Activated CD8-positive, alpha-beta memory T cell treated with anti-CD3 and anti-CD28 coated beads, Interleukin-2, amount 50 U/mL, for 1 hour (primary cell): Measurements from ENCODE around the gene TMEM150A.
"Not testable (repeated sequence)": the region's sequence is repeated elsewhere in the genome, so short reads cannot be mapped to it uniquely, and the experiment has no call there.

Experiments
- DNase-seq: peaks from one replicate; pipeline ENCODE4 v3.0.0-alpha.2; 2020; ENCODE audit errors: extremely low read depth

The TMEM150A gene, protein sequence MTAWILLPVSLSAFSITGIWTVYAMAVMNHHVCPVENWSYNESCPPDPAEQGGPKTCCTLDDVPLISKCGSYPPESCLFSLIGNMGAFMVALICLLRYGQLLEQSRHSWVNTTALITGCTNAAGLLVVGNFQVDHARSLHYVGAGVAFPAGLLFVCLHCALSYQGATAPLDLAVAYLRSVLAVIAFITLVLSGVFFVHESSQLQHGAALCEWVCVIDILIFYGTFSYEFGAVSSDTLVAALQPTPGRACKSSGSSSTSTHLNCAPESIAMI

DNA sequence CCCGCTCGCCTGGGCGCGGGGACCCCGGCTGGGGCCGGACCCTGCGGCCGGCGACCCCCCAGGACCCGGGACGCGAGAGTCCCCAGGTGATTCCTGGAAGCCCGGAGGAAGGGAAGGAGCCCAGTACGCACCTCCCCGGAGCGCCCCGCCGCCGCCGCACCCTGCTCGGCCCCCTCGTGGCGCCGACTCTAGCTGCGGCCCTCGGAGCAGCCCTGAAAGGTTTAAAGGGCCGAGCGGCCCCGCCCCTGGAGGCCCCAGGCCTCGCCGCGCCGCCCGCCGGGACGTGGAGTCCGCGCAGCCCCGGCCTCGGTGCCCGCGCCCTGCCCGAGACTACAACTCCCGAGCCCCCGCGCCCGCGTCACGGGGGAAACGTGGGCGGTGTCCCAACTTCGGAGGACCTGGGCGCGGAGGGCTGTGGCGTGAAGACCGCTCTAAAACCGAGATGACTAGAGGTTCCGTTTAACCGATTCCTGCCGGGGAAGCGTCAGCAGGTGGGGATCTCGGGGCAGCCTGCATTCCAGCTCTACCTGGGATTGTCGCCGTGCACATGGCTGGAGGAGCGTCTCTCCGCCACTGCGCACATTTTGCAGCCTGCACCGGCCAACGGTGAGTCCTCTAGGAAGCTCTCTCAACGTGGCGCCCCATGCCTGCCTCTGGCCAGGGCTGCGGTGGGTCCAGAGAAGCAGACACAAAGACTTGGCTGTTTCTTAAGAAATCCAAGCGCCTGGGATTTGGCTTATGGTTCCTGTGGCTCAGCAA is at the start of gene TMEM150A:
Gene TMEM150A (minus strand): TSS at position 223 of the 759 bp plus-strand sequence. CDS start 750 bp downstream, outside the sequence.
- DNase-seq = peak; percentile 32

DNA sequence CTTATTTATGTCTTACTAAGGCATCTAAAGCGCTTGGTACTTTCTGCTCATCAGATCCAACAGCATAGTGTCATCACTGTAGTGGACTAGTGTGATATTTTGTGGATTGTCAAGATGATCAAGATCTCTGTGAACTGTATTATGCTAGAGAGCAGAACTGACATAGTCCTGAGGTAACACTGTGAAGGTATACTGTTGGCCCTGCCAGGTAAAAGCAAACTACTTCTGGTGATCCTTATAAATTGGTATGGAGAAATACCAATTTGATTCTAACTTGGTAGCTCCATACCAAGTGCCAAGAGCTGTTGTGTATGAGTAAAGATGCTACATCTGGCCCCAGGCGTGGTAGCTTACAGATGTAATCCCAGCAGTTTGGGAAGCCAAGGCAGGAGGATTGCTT is 49.6 kb upstream of the TMEM150A start:
- no peak for DNase-seq

DNA sequence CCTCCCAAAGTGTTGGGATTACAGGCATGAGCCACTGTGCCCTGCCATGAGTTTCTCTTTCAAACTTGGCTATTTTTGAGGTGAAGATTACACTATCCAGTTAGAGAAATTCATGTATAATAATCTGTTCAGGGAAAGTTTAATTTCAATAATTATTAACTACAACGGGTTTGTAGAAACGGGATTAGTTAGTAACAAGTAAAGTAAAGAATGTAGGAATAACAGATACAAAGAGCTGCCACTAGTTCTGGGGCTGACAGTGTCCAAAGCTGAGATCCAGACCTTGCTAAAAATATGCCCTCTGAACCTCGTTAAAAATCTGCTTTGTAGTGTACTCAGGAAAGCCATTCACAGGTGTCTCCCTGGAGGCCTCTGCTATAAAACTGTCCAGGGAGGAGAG is 48.6 kb upstream of the TMEM150A start:
- DNase-seq = no peak

DNA sequence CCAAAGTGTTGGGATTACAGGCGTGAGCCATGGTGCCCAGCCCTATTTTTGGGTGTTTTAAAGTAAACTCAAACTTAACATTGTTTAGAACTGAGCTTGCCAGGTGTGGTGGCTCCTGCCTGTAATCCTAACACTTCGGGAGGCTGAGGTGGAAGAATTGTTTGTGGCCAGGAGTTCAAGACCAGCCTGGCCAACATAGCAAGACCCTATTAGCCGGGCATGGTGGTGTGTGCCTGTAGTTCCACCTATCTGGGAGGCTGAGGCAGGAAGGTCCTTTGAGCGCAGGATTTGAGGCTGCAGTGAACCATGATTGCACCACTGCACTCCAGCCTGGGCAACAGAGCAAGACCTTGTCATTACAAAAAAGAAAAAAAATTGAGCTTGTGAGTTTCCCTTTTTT is 48.0 kb upstream of the TMEM150A start:
- DNase-seq = no peak

DNA sequence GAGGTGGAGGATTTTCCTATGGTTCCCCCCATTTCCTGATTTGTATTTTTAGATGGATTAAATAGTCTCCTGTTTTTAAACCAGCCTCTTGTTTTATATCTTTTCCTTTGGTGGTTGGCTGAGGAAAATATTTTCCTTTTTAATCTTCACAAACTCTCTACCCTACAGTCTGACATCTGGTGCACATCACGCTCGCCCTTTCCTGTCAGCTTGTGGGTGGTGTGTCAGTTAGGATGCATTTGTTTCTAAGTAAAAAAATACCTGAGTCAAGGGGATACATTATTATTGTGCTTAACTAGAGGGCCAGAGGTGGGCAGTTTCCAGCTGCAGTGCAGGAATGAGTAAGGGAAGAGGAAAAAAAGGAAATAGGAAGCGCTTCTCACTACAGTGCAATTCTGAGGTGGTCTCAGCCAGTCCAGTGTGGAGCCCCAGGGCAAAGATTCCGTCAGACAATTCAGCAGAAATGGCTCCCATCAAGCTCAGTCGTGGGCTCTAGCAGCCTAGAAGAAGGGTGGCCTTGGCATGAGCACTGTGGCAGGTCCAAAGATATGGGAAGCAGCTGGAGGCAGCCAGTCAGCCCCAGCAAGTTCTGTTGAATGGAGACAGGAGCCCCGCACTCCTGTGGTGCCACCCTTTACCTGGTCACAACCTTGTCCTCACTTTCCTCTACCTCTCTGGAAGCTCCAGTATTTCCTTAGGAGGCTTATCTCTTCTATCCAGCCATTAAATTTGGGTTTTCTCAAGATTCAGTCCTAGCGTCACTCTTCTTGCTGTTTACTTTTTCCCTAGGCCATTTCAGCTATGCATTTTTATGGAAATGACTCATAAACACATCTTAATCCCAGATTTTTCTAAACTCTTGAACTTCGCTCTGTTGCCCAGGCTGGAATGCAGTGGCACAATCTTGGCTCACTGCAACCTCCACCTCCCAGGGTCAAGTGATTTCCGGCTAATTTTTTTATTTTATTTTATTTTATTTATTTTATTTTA is 47.0 kb upstream of the TMEM150A start:
- DNase-seq = no peak

DNA sequence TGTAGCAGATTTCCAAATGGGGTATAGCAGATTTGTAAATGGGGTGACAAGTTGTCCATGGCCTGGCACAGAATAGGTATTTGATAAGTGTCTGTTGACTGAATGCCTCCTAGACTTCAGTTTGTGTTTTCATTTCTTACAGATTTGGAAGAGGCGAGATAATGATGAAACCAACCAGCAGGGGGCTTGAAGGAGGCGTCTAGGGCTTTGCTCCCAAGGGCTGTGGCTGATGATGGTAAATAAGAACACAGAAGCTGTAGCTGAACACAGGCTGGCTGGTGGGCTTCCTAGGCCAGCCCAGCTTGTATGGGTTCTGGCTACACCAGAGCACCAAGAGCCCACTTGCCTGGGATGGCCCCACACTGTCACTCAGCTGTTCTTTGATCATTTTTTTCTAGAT is 46.1 kb upstream of the TMEM150A start:
- DNase-seq = no peak

DNA sequence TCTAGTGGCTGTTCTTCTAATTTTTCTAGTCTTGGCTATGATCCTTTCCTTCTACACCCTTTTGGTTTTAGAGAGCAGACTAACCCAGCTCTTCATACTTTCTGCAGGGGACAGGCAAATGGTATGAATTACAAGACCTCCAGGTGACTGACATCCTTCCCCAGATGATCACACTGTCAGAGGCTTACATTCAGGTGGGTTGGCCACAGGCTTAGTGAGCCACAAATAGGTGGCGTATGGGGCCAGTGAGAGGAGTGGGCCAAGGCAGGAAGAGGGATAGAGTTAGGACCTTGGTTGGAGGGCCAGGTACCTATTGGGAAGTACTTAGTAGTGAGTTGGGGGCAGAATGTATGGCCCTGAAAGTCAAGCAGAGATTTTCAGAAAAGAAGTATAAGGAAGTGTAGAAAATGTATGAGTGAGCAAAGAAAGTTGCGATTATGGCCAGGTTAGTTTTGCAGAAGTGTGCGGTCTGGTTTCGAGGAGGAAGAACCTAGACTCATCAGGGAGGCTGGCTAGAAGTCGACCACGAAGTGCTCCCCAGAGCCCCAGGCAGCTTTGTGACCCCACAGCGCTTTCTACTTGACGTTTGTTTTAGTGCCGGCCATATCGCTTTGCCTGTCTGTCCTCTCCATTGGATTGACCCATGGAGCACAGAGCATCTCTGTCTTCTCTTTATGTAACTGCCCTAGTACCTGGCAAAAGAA is 45.5 kb upstream of the TMEM150A start:
- DNase-seq = no peak

DNA sequence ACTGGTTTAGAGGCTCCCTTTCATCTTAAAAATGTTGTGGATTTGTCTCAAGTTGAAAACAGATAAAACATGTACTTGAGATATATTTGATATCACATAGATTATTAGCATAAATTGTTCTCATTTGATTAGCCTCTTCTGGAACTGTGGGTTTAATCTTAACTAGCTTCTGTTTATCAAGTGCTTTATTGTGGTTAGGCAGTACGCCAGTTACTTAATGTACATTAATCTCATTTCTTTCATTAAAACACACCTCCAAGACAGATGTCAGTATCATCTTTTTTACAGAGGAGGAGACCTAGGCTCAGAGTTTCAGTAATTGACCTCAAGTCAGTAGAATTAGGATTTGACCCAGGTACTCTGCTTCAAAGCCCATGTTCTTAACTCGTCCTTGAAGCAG is 43.7 kb upstream of the TMEM150A start:
- DNase-seq = no peak

DNA sequence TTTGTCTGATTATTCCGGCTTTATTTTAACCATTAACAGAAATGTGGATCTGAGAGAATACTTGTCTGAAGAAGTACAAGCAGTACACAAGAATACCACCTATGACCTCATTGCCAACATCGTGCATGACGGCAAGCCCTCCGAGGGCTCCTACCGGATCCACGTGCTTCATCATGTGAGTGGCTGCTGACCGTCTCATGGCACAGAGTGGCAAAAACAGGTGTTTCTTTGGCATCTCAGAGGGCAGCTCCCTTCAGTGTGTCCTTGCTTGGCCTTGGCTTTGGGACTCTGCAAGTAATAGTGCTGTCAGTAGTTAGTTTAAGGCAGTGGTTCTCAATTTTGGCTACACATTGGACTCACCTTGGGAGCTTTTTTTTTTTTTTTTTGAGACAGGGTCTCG is 42.4 kb upstream of the TMEM150A start:
- no peak for DNase-seq

DNA sequence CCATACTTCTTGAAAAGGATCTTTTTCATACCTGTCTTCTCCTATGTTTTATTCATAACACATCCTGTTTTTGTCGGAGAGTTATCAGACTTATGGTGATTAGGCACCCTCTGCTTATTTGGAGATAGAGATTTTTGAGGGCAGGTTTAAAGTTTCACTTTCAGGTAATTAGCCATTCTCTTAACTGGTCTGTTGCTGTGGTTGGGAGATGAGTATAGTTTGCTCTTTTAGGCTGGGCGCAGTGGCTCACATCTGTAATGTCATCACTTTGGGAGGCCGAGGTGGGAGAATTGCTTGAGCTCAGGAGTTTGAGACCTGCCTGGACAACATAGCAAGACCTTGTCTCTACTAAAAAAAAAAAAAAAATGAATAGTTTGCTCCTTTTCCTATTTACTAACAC is 40.2 kb upstream of the TMEM150A start:
- no peak for DNase-seq

DNA sequence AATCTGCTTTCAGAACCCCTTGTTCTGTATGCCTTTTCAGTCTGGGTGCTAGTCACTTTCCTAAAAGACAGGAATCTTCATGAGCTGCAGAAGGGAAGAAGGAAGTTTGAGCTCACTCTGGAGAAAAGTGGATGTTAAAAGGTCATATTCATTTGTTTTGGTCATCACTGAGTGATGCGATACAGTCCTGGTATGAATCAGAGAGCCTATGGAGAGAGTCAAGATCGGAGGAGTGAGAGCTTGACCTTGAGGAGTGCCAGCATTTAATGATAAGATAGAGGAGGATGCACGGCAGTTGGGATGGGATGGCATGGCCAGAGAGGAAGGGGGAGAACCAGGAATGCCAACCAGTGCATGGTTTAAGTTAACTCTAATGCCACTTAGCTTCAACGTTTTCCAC is 33.1 kb upstream of the TMEM150A start:
- no peak for DNase-seq

DNA sequence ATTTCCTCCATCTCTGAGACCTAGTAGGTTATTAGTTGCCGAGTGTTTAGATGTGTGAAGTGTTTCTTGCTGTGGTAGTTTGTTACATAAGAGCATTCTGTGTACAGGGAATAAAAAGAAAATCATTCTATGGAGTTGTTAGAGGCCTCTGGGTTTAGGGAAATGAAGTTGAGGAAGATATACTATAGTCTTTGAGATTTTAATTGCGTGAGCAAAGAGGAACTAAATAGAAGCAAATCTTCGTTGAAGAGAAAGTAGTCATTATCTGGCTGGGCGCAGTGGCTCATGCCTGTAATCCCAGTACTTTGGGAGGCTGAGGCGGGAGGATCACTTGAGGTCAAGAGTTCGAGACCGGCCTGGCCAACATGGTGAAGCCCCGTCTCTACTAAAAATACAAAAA is 32.5 kb upstream of the TMEM150A start:
- DNase-seq = no peak

DNA sequence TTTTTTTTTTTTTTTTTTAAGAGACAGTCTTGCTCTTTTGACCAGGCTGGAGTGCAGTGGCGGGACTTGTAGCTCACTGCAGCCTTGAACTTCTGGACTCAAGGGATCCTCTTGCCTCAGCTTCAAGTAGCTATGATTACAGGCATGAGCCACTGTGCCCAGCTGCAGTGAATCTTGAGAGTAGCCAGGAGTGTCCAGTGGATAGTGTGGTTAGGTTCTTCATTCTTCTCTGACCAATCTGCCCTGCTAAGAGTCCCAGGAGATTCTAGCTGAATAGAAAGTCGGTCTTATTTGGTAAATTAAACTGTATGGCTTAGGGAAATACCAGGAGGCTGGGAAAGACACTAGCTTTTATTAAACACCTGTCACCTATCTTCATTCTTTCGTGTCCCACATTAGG is 28.8 kb upstream of the TMEM150A start:
- no peak for DNase-seq

DNA sequence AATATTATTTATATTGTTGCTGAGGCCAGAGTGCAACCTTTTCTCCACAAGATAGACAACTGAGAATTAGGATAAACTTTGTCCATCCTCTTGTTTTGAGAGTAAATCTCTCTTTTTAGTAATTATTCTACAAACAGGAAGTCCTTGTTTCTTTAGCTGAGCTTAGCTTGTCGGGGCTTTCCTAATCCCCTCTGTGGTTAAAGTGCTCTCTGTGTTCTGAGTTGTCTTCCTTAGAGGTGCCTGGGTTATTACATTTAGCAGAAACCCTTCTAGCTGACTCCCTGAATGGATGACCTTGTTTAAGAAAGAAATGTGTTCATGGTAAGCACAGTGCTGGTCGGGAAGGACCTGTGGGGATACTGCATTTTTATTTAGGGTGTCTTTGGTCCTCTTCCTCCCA is 26.2 kb upstream of the TMEM150A start:
- DNase-seq = no peak

DNA sequence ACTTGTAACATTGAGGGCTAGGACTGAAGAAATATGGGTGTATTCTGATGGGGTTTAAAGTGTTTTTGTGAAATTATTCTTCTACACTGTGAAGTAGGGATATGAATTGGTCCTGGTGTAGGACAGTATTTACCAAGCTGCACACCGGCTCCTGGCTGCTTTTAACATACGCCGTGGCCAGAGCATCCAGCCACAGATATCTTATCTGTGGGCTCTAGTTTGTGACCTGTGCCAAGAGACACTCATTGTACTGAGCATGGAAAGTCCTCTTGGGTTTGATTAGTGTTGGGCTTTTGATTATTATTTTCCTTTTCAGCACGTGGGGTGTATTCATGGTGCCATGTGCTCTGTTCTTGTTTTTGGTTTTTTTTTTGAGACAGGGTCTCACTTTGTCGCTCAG is 21.5 kb upstream of the TMEM150A start:
- DNase-seq = no peak

DNA sequence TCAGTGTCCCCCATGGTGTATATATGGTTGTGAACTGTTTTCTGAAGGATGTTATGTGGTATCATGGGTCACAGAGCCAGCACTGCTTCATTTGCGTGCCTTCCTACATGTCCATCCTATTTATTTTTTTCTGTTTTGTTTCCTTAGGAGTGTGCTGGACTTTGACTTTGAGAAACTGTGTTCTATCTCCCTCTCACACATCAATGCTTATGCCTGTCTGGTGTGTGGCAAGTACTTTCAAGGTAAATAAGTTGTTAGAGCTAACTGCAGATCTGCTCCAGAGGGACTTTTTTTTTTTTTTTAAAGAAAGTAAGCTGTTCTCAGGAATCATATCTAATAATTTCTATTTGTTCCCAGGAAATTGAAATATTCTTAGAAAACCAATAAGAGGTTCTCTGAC is 18.8 kb upstream of the TMEM150A start:
- DNase-seq = no peak

DNA sequence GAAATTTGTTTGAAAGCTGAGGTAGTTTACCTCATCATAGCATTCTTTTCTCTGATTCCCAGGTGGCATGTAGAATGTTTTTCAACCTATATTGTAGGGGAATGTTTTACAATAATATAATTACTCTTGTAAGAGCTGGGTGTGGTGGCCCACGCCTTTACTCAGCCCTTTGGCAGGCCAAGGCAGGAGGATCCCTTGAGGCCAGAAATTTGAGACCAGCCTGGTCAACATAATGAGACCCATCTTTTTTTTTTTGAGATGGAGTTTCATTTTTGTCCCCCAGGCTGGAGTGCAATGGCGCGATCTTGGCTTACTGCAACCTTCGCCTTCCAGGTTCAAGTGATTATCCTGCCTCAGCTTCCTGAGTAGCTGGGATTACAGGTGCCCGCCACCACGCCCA is 17.1 kb upstream of the TMEM150A start:
- DNase-seq = no peak

DNA sequence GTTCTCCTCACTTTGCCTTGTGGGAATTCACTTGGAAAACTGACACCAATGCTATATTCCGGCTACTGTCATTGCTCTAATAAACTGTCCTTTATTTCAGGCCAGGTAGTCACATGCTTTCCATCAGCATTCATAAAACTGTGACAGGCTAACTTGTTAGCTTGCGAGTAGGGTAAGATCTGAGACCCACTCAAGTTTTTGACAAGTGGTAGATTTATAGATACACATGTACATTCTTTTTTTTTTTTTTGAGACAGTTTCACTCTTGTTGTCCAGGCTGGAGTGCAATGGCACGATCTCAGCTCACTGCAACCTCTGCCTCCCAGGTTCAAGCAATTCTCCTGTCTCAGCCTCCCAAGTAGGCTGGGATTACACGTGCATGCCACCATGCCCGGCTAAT is 15.2 kb upstream of the TMEM150A start:
- not testable (repeated sequence) for DNase-seq

DNA sequence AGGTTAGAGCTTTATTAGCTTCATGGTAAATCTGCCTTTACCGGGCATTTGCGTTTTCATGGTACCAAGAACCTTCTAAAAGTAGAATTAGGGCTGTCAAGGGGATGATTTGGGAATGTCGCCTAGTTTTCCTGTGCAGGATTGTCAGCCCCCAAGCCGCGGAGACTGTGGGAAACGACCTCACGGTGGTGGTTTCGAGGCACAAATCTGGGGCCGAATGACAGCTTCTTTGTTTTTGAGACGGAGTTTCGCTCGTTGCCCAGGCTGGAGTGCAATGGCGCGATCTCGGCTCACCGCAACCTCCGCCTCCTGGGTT is 12.9 kb upstream of the TMEM150A start:
- no peak for DNase-seq

DNA sequence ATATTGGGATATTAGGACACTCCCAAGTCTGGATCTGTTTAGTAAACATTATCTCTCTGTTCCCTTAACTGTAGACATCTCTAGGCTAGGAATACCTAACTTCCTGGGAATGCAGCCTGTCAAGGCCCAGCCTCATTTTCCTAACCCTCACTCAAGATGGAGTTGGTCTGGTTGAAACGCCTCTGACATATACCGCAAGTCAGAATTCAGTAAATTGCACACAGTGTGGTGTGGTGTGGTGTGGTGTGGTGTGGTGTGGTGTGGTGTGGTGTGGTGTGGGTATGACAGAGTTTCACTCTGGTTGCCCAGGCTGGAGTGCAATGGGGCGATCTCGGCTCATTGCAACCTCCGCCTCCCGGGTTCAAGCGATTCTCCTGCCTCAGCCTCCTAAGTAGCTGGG is 12.3 kb upstream of the TMEM150A start:
- DNase-seq = not testable (repeated sequence)

DNA sequence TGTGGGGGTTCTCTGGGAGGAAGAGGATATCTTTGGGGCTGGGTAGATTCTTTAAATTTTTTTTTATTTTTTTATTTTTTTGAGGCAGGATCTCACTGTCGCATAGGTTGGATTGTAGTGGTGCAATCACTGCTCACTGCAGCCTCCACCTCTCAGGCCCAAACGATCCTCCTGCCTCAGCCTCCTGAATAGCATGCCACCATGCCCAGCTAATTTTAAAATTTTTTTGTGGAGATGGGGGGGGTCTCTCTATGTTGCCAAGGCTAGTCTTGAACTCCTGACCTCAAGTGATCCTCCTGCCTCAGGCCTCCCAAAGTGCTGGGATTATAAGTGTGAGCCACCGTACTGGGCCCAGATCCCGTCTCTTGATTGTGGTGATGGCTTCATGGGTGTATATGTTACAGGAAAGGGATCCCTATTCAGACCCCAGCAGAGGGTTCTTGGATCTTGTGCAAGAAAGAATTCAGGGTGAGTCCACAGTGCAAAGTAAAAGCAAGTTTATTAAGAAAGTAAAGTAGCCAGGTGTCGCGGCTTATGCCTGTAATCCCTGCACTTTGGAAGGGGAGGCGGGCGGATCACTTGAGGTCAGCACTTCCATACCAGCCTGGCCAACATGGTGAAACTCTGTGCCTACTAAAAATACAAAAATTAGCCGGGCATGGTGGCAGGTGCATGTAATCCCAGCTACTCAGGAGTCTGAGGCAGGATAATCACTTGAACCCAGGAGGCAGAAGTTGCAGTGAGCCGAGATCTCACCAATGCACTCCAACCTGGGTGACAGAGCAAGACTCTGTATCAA is 11.4 kb upstream of the TMEM150A start:
- DNase-seq = no peak
